ENCODE results near the gene TEAD1. TPM values are rescaled to one million over a fixed set of nuclear protein-coding genes. Genes with fewer than 3 reads are reported as not detected.
A peak's percentile ranks its signal among the peaks of the same experiment; 100 is the strongest.

The TEAD1 gene
- total and polyA plus RNA-seq, 2 experiments from 2014 or later = 45.9 to 105 TPM

GRCh38 chr11:12864316-12865156 is 190.3 kb downstream of the TEAD1 start:
- peak; percentile 31 to 85 for DNase-seq (ENCODE audit: low read depth in 1 of 2, low spot score in 1 of 2)
- Histone ChIP-seq H3K27ac (peak overlapping the region; percentile 76), H3K9me3 (ENCODE audit: low read depth) (no peaks in the 10 kb centered on the region), H3K27me3 (no peaks in the 10 kb centered on the region), H3K4me3 (no peak overlapping the region), H3K4me1 (ENCODE audit: low read depth) (peaks cover 44% of the 10 kb centered on the region), H3K36me3 (no peaks in the 10 kb centered on the region)
- TF ChIP-seq, protein P1, sequence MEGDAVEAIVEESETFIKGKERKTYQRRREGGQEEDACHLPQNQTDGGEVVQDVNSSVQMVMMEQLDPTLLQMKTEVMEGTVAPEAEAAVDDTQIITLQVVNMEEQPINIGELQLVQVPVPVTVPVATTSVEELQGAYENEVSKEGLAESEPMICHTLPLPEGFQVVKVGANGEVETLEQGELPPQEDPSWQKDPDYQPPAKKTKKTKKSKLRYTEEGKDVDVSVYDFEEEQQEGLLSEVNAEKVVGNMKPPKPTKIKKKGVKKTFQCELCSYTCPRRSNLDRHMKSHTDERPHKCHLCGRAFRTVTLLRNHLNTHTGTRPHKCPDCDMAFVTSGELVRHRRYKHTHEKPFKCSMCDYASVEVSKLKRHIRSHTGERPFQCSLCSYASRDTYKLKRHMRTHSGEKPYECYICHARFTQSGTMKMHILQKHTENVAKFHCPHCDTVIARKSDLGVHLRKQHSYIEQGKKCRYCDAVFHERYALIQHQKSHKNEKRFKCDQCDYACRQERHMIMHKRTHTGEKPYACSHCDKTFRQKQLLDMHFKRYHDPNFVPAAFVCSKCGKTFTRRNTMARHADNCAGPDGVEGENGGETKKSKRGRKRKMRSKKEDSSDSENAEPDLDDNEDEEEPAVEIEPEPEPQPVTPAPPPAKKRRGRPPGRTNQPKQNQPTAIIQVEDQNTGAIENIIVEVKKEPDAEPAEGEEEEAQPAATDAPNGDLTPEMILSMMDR (IDR thresholded peaks at IDR 0.05; ENCODE audit: low read depth, low read length) = no peak

GRCh38 chr11:12865863-12866595 is 191.8 kb downstream of the TEAD1 start:
- Histone ChIP-seq H3K27ac (no peak overlapping the region), H3K4me3 (no peak overlapping the region), H3K27me3 (no peaks in the 10 kb centered on the region), H3K4me1 (ENCODE audit: low read depth) (peaks cover 44% of the 10 kb centered on the region), H3K9me3 (ENCODE audit: low read depth) (no peaks in the 10 kb centered on the region), H3K36me3 (no peaks in the 10 kb centered on the region)
- TF ChIP-seq, protein P1 (IDR thresholded peaks at IDR 0.05; ENCODE audit: low read depth, low read length) = no peak
- no peak for DNase-seq (ENCODE audit: low read depth in 1 of 2, low spot score in 1 of 2)

DNA sequence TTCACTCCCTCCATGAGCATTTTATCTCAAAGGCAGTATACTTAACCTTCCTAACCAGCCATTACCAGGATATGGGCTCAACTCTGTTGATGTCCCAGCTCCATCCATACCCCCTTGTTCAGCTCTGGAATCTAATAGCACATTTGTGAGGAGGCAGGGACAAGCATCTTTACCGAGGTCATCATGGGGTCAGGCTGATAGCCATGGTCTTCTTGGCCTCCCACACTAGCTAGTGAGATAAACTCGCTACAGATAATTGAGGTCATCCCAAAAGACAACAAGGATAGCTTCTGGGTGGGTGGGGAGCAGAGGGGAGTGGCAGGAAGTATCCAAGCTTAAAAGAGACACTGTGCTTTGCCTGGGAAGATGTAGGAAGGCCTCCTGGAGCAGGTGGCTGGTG is 193.3 kb downstream of the TEAD1 start:
- peaks cover 42% of the 10 kb centered on the region for H3K4me1 ChIP-seq (ENCODE audit: low read depth)
- DNase-seq (ENCODE audit: low read depth in 1 of 2, low spot score in 1 of 2) = no peak
- no peak overlapping the region for H3K4me3 ChIP-seq
- H3K9me3 ChIP-seq (ENCODE audit: low read depth) = no peaks in the 10 kb centered on the region
- TF ChIP-seq, protein P1 (IDR thresholded peaks at IDR 0.05; ENCODE audit: low read depth, low read length) = no peak
- no peaks in the 10 kb centered on the region for H3K27me3 ChIP-seq
- H3K27ac ChIP-seq = peak overlapping the region; percentile 42
- no peaks in the 10 kb centered on the region for H3K36me3 ChIP-seq

GRCh38 chr11:12868315-12869073 is 194.3 kb downstream of the TEAD1 start:
- no peaks in the 10 kb centered on the region for H3K9me3 ChIP-seq (ENCODE audit: low read depth)
- H3K4me1 ChIP-seq (ENCODE audit: low read depth) = peaks cover 32% of the 10 kb centered on the region
- no peaks in the 10 kb centered on the region for H3K36me3 ChIP-seq
- no peak for DNase-seq (ENCODE audit: low read depth in 1 of 2, low spot score in 1 of 2)
- TF ChIP-seq, protein P1 (IDR thresholded peaks at IDR 0.05; ENCODE audit: low read depth, low read length) = peak; percentile 51
- peak overlapping the region; percentile 42 for H3K27ac ChIP-seq
- H3K27me3 ChIP-seq = no peaks in the 10 kb centered on the region
- H3K4me3 ChIP-seq = no peak overlapping the region

- Histone ChIP-seq H3K9me3 (ENCODE audit: low read depth) (no peaks in the 10 kb centered on the region), H3K36me3 (no peaks in the 10 kb centered on the region), H3K27me3 (no peaks in the 10 kb centered on the region), H3K27ac (no peak overlapping the region), H3K4me1 (ENCODE audit: low read depth) (peaks cover 8% of the 10 kb centered on the region), H3K4me3 (no peak overlapping the region)
- DNase-seq (ENCODE audit: low read depth in 1 of 2, low spot score in 1 of 2) = no peak
- TF ChIP-seq, protein P1 (IDR thresholded peaks at IDR 0.05; ENCODE audit: low read depth, low read length) = no peak
Measured at GRCh38 chr11:12871241-12871640, 197.0 kb downstream of the TEAD1 start.

Measured in cardiac muscle cell (in vitro differentiated cells and primary cell).